ENCODE measurements around the gene ZNF235. TPM values are rescaled to one million over a fixed set of nuclear protein-coding genes. Genes with fewer than 3 reads are reported as not detected.

Gene ZNF235
- total and polyA plus RNA-seq, 8 donors, result 0.89 to 14.9 (median 1.4) TPM

- TF ChIP-seq POLR2A (IDR thresholded peaks at IDR 0.05), result no peak
- no peak for TF ChIP-seq CTCF (IDR thresholded peaks at IDR 0.05)
- no peak for TF ChIP-seq EP300 (IDR thresholded peaks at IDR 0.05)
- TF ChIP-seq POLR2AphosphoS5 (IDR thresholded peaks at IDR 0.05), result no peak
- Histone ChIP-seq H3K4me1 (no peaks in the 10 kb centered on the region), H3K27ac (no peak overlapping the region), H3K9me3 (peaks cover 63 to 99% (median 88%) of the 10 kb centered on the region in 4 donors), H3K4me3 (no peak overlapping the region), H3K36me3 (peaks cover 52 to 85% (median 67%) of the 10 kb centered on the region in 4 donors), H3K27me3 (no peaks in the 10 kb centered on the region)
- DNase-seq, result no peak
- WGBS, 5 donors, result 95 to 99% (median 97%) methylated on average over 8 of the region's 8 CpGs
- intact Hi-C loops (cut with DNase I; ENCODE audit: low total_unique reads), result no loop called here
Observed at GRCh38 chr19:44236384-44236783, 68.4 kb downstream of the ZNF235 start.

Small RNAs within 50 kb of the gene (small RNA-seq; reads per million reads assigned to genes)
- gene NDUFA3P1, result 0 reads per million in 4 donors

Other genes starting within 250 kb of the ZNF235 start
- gene ZNF284, start 232.9 kb downstream of the ZNF235 start, total RNA-seq, result 1 to 10 TPM in 3 of 5 donors, under 1 TPM in 1, not detected in 1; 0.29 to 7.6 (median 3.9) TPM
- under 1 TPM; 0.15 to 0.68 (median 0.37) TPM for gene ZNF284, start 232.9 kb downstream of the ZNF235 start, polyA plus RNA-seq
- gene ZNF224, start 210.7 kb downstream of the ZNF235 start, total RNA-seq, result 10 to 100 TPM; 14.6 to 54.0 (median 19.2) TPM
- 10 to 100 TPM in 1 of 3 donors, 1 to 10 TPM in 2; 6.9 to 13.6 (median 9.9) TPM for gene ZNF224, start 210.7 kb downstream of the ZNF235 start, polyA plus RNA-seq
- 1 to 10 TPM in 4 of 5 donors, under 1 TPM in 1; 0.29 to 8.3 (median 2.7) TPM for gene ZNF225, start 191.6 kb downstream of the ZNF235 start, total RNA-seq
- gene ZNF225, start 191.6 kb downstream of the ZNF235 start, polyA plus RNA-seq, result 1 to 10 TPM in 2 of 3 donors, under 1 TPM in 1; 1.00 to 1.8 (median 1.2) TPM
- gene ZNF234, start 163.5 kb downstream of the ZNF235 start, total RNA-seq, result 10 to 100 TPM in 1 of 5 donors, 1 to 10 TPM in 3, under 1 TPM in 1; 0.58 to 11.6 (median 3.8) TPM
- gene ZNF234, start 163.5 kb downstream of the ZNF235 start, polyA plus RNA-seq, result 1 to 10 TPM; 1.6 to 1.7 (median 1.6) TPM
- 10 to 100 TPM in 3 of 5 donors, 1 to 10 TPM in 2; 9.3 to 49.2 (median 25.8) TPM for gene ZNF226, start 139.9 kb downstream of the ZNF235 start, total RNA-seq
- 10 to 100 TPM; 11.7 to 21.4 (median 14.9) TPM for gene ZNF226, start 139.9 kb downstream of the ZNF235 start, polyA plus RNA-seq
- 10 to 100 TPM in 2 of 5 donors, 1 to 10 TPM in 1, under 1 TPM in 2; 0.58 to 31.9 (median 6.7) TPM for gene ZNF227, start 92.5 kb downstream of the ZNF235 start, total RNA-seq
- 1 to 10 TPM; 3.1 to 7.9 (median 3.5) TPM for gene ZNF227, start 92.5 kb downstream of the ZNF235 start, polyA plus RNA-seq
- gene ZNF233, start 45.1 kb downstream of the ZNF235 start, total RNA-seq, result 1 to 10 TPM in 1 of 5 donors, under 1 TPM in 1, not detected in 3; 0.58 to 3.7 TPM
- under 1 TPM; 0.25 to 0.46 (median 0.43) TPM for gene ZNF233, start 45.1 kb downstream of the ZNF235 start, polyA plus RNA-seq
- gene ZNF112, start 51.7 kb upstream of the ZNF235 start, total RNA-seq, result 10 to 100 TPM in 2 of 5 donors, 1 to 10 TPM in 3; 1.2 to 20.1 (median 9.7) TPM
- gene ZNF112, start 51.7 kb upstream of the ZNF235 start, polyA plus RNA-seq, result 1 to 10 TPM; 1.1 to 1.7 (median 1.2) TPM
- gene ZNF285, start 96.6 kb upstream of the ZNF235 start, total RNA-seq, result 1 to 10 TPM in 2 of 5 donors, under 1 TPM in 3; 0.43 to 5.0 (median 0.89) TPM
- 1 to 10 TPM in 1 of 3 donors, under 1 TPM in 2; 0.25 to 1.4 (median 0.46) TPM for gene ZNF285, start 96.6 kb upstream of the ZNF235 start, polyA plus RNA-seq
- 10 to 100 TPM in 2 of 5 donors, 1 to 10 TPM in 1, not detected in 2; 1.3 to 12.6 (median 10.1) TPM for gene ZNF229, start 143.4 kb upstream of the ZNF235 start, total RNA-seq
- gene ZNF229, start 143.4 kb upstream of the ZNF235 start, polyA plus RNA-seq, result 1 to 10 TPM in 2 of 3 donors, under 1 TPM in 1; 0.44 to 1.8 (median 1.4) TPM
- 10 to 100 TPM in 4 of 5 donors, under 1 TPM in 1; 0.58 to 94.7 (median 20.9) TPM for gene ZNF180, start 195.5 kb upstream of the ZNF235 start, total RNA-seq
- 1 to 10 TPM; 2.7 to 4.6 (median 2.9) TPM for gene ZNF180, start 195.5 kb upstream of the ZNF235 start, polyA plus RNA-seq
- under 1 TPM in 1 of 5 donors, not detected in 4; 0.55 TPM for gene CEACAM20, start 224.7 kb upstream of the ZNF235 start, total RNA-seq
- gene CEACAM20, start 224.7 kb upstream of the ZNF235 start, polyA plus RNA-seq, result not detected